IPS DF 6.9 (cell line): ENCODE results near the gene VAV3.

ENCODE experiments used
- DNase-seq: peaks from one replicate; pipeline ENCODE4 v3.0.0-alpha.2; 2013; ENCODE audit warnings: low read depth, low spot score
- H3K27ac ChIP-seq: one replicate; pipeline ENCODE4 v1.5.1; 2013; ENCODE audit warnings: low read length, control low read depth
- H3K27me3 ChIP-seq: 2 replicates; pipeline ENCODE4 v1.6.1; 2013; ENCODE audit warnings: mild to moderate bottlenecking, low read length; ENCODE audit not compliant: control insufficient read depth, insufficient read depth
- H3K36me3 ChIP-seq: 2 replicates; pipeline ENCODE4 v1.6.1; 2013; ENCODE audit warnings: low read length; ENCODE audit not compliant: control insufficient read depth, insufficient read depth
- H3K4me1 ChIP-seq: 2 replicates; pipeline ENCODE4 v1.6.1; 2013; ENCODE audit warnings: low read length; ENCODE audit not compliant: control insufficient read depth, insufficient read depth
- H3K4me3 ChIP-seq: 2 replicates; pipeline ENCODE4 v1.5.1; 2013; ENCODE audit warnings: mild to moderate bottlenecking, low read length
- H3K9me3 ChIP-seq: 2 replicates; pipeline ENCODE4 v1.6.1; 2013; ENCODE audit warnings: low read length, inconsistent platforms; ENCODE audit not compliant: control insufficient read depth, insufficient read depth
- WGBS: extraction: QIAGEN DNeasy Blood & Tissue Kit; methylation state at CpG from one replicate; pipeline ENCODE4 v1.1.7; 2013; ENCODE audit warnings: mixed read lengths, missing lambda C conversion rate; ENCODE audit not compliant: insufficient read length, insufficient coverage; 5-methylcytosine and 5-hydroxymethylcytosine counted together

Gene VAV3

GRCh38 chr1:107572674-107573211 is 392.2 kb downstream of the VAV3 start:
- DNase-seq, result no peak
- no CpG with 5 or more reads among the region's 3 CpGs for WGBS
- H3K4me3 ChIP-seq, result no peak overlapping the region
- no peak overlapping the region for H3K27ac ChIP-seq
- H3K36me3 ChIP-seq, result no peaks in the 10 kb centered on the region
- H3K4me1 ChIP-seq, result no peaks in the 10 kb centered on the region
- no peaks in the 10 kb centered on the region for H3K27me3 ChIP-seq
- H3K9me3 ChIP-seq, result no peaks in the 10 kb centered on the region

GRCh38 chr1:107570768-107571167 is 394.2 kb downstream of the VAV3 start:
- Histone ChIP-seq H3K4me3 (no peak overlapping the region), H3K4me1 (no peaks in the 10 kb centered on the region), H3K9me3 (no peaks in the 10 kb centered on the region), H3K27me3 (no peaks in the 10 kb centered on the region), H3K36me3 (no peaks in the 10 kb centered on the region), H3K27ac (no peak overlapping the region)
- no peak for DNase-seq
- WGBS, result no CpG with 5 or more reads among the region's 15 CpGs

GRCh38 chr1:107563441-107563840 is 401.5 kb downstream of the VAV3 start:
- Histone ChIP-seq H3K27me3 (no peaks in the 10 kb centered on the region), H3K36me3 (no peaks in the 10 kb centered on the region), H3K27ac (no peak overlapping the region), H3K9me3 (no peaks in the 10 kb centered on the region), H3K4me1 (no peaks in the 10 kb centered on the region), H3K4me3 (no peak overlapping the region)
- no CpG with 5 or more reads among the region's 3 CpGs for WGBS
- DNase-seq, result no peak

GRCh38 chr1:107559881-107560280 is 405.1 kb downstream of the VAV3 start:
- no peaks in the 10 kb centered on the region for H3K36me3 ChIP-seq
- no peak overlapping the region for H3K4me3 ChIP-seq
- no CpG with 5 or more reads among the region's 3 CpGs for WGBS
- no peaks in the 10 kb centered on the region for H3K27me3 ChIP-seq
- no peaks in the 10 kb centered on the region for H3K9me3 ChIP-seq
- no peaks in the 10 kb centered on the region for H3K4me1 ChIP-seq
- no peak overlapping the region for H3K27ac ChIP-seq
- no peak for DNase-seq

- DNase-seq, result no peak
- no peak overlapping the region for H3K27ac ChIP-seq
- H3K36me3 ChIP-seq, result no peaks in the 10 kb centered on the region
- WGBS, result no CpG with 5 or more reads among the region's 2 CpGs
- no peaks in the 10 kb centered on the region for H3K4me1 ChIP-seq
- H3K9me3 ChIP-seq, result no peaks in the 10 kb centered on the region
- H3K4me3 ChIP-seq, result no peak overlapping the region
- H3K27me3 ChIP-seq, result no peaks in the 10 kb centered on the region
Measured at GRCh38 chr1:107557095-107557494, 407.9 kb downstream of the VAV3 start.

GRCh38 chr1:107555578-107555977 is 409.4 kb downstream of the VAV3 start:
- Histone ChIP-seq H3K36me3 (no peaks in the 10 kb centered on the region), H3K9me3 (no peaks in the 10 kb centered on the region)
- DNase-seq, result no peak

GRCh38 chr1:107552781-107553180 is 412.2 kb downstream of the VAV3 start:
- Histone ChIP-seq H3K27me3 (no peaks in the 10 kb centered on the region), H3K9me3 (no peaks in the 10 kb centered on the region), H3K4me3 (no peak overlapping the region), H3K36me3 (no peaks in the 10 kb centered on the region), H3K4me1 (no peaks in the 10 kb centered on the region), H3K27ac (no peak overlapping the region)
- no CpG with 5 or more reads among the region's 1 CpG for WGBS
- no peak for DNase-seq

More at GRCh38 chr1:107555578-107555977, 409.4 kb downstream of the VAV3 start:
- Histone ChIP-seq H3K4me3 (no peak overlapping the region), H3K4me1 (no peaks in the 10 kb centered on the region), H3K27me3 (no peaks in the 10 kb centered on the region), H3K27ac (no peak overlapping the region)

GRCh38 chr1:107551456-107551855 is 413.5 kb downstream of the VAV3 start:
- Histone ChIP-seq H3K4me1 (no peaks in the 10 kb centered on the region), H3K27ac (no peak overlapping the region), H3K27me3 (no peaks in the 10 kb centered on the region), H3K4me3 (no peak overlapping the region), H3K36me3 (no peaks in the 10 kb centered on the region), H3K9me3 (no peaks in the 10 kb centered on the region)
- no peak for DNase-seq
- no CpG with 5 or more reads among the region's 1 CpG for WGBS

- H3K36me3 ChIP-seq, result no peaks in the 10 kb centered on the region
- H3K4me1 ChIP-seq, result no peaks in the 10 kb centered on the region
- no peak overlapping the region for H3K27ac ChIP-seq
- WGBS, result no CpG with 5 or more reads among the region's 5 CpGs
- no peak overlapping the region for H3K4me3 ChIP-seq
- DNase-seq, result no peak
- no peaks in the 10 kb centered on the region for H3K9me3 ChIP-seq
- no peaks in the 10 kb centered on the region for H3K27me3 ChIP-seq
Measured at GRCh38 chr1:107550358-107550757, 414.6 kb downstream of the VAV3 start.

- Histone ChIP-seq H3K27ac (no peak overlapping the region), H3K27me3 (no peaks in the 10 kb centered on the region), H3K4me1 (no peaks in the 10 kb centered on the region), H3K4me3 (no peak overlapping the region), H3K36me3 (no peaks in the 10 kb centered on the region), H3K9me3 (no peaks in the 10 kb centered on the region)
- WGBS, result no CpG with 5 or more reads among the region's 3 CpGs
- DNase-seq, result no peak
Measured at GRCh38 chr1:107549152-107549810, 415.7 kb downstream of the VAV3 start.

- Histone ChIP-seq H3K9me3 (no peaks in the 10 kb centered on the region), H3K4me3 (no peak overlapping the region), H3K4me1 (no peaks in the 10 kb centered on the region), H3K27ac (no peak overlapping the region), H3K36me3 (no peaks in the 10 kb centered on the region), H3K27me3 (no peaks in the 10 kb centered on the region)
- WGBS, result no CpG with 5 or more reads among the region's 3 CpGs
- no peak for DNase-seq
Measured at GRCh38 chr1:107548276-107548675, 416.7 kb downstream of the VAV3 start.
